IMR-90 (cell line): ENCODE data around the gene HERPUD1. TPM values are rescaled to one million over a fixed set of nuclear protein-coding genes. Genes with fewer than 3 reads are reported as not detected.

Source experiments
- ATAC-seq: fragments of 200-7000 bp; cut with Tn5 transposase; 2 replicates; pipeline ENCODE4 v1.9.1; 2020; ENCODE audit warnings: low read depth, mild to moderate bottlenecking, moderate library complexity
- BruUV-seq: library from RNA; stranded (reverse); fragments of 400-500 nt; replicated peaks from 2 replicates; lab custom pipeline; 2021; lab: Mats Ljungman, UMichigan
- CTCF ChIA-PET: fragments of 300-600 bp; formaldehyde crosslinking; extraction: SDS; loops from one replicate; lab custom pipeline; 2021; ENCODE audit warnings: antibody characterized with exemption; lab: Yijun Ruan, JAX
- POLR2A ChIA-PET: fragments of 300-600 bp; sonication (Branson Sonifier 250); formaldehyde crosslinking; loops from one replicate; lab custom pipeline; 2022; ENCODE audit warnings: antibody characterized with exemption; ENCODE audit not compliant: unreplicated experiment; lab: Charles Lee
- DNase-seq: peaks from one replicate; pipeline ENCODE4 v3.0.0; 2013
- H2AFZ ChIP-seq: replicated peaks from 2 replicates; pipeline ENCODE3; 2013; ENCODE audit warnings: low read length, mild to moderate bottlenecking; ENCODE audit not compliant: poor library complexity
- H2AK5ac ChIP-seq: 2 replicates; pipeline ENCODE4 v1.6.1; 2013; ENCODE audit warnings: low read depth, low read length, inconsistent platforms
- H2AK9ac ChIP-seq: replicated peaks from 2 replicates; pipeline ENCODE3; 2013; ENCODE audit warnings: mild to moderate bottlenecking, low read depth, low read length, moderate library complexity; ENCODE audit not compliant: poor library complexity
- H2BK120ac ChIP-seq: 2 replicates; pipeline ENCODE4 v1.6.1; 2013; ENCODE audit warnings: low read depth, low read length, inconsistent platforms
- H2BK15ac ChIP-seq: 3 replicates; pipeline ENCODE4 v1.6.1; 2013; ENCODE audit warnings: low read depth, low read length, inconsistent platforms
- H2BK20ac ChIP-seq: 2 replicates; pipeline ENCODE4 v1.6.1; 2013; ENCODE audit warnings: low read depth, mild to moderate bottlenecking, inconsistent platforms, low read length, moderate library complexity
- H2BK5ac ChIP-seq: 2 replicates; pipeline ENCODE4 v1.6.1; 2013; ENCODE audit warnings: mild to moderate bottlenecking, low read depth, low read length, inconsistent platforms; ENCODE audit not compliant: poor library complexity, severe bottlenecking
- H3K14ac ChIP-seq: replicated peaks from 2 replicates; pipeline ENCODE4 v1.6.1; 2013; ENCODE audit warnings: low read depth, low read length, inconsistent platforms
- H3K18ac ChIP-seq: 2 replicates; pipeline ENCODE4 v1.6.1; 2013; ENCODE audit warnings: low read depth, low read length, control low read depth
- H3K23ac ChIP-seq: 2 replicates; pipeline ENCODE4 v1.6.1; 2013; ENCODE audit warnings: low read depth, low read length, inconsistent platforms
- H3K27ac ChIP-seq: 2 replicates; pipeline ENCODE4 v1.5.1; 2013; ENCODE audit warnings: mild to moderate bottlenecking, control low read depth, low read length; ENCODE audit not compliant: insufficient read depth
- H3K27me3 ChIP-seq: 2 replicates; pipeline ENCODE4 v1.6.1; 2013; ENCODE audit warnings: low read length; ENCODE audit not compliant: control insufficient read depth, insufficient read depth
- H3K36me3 ChIP-seq: 2 replicates; pipeline ENCODE4 v1.6.1; 2013; ENCODE audit warnings: low read length, mixed read lengths; ENCODE audit not compliant: control insufficient read depth, insufficient read depth
- H3K4ac ChIP-seq: 2 replicates; pipeline ENCODE4 v1.6.1; 2013; ENCODE audit warnings: low read depth, low read length, inconsistent platforms
- H3K4me1 ChIP-seq: 2 replicates; pipeline ENCODE4 v1.6.1; 2013; ENCODE audit warnings: low read length, mixed read lengths; ENCODE audit not compliant: control insufficient read depth, insufficient read depth
- H3K4me2 ChIP-seq: 2 replicates; pipeline ENCODE4 v1.6.1; 2013; ENCODE audit warnings: low read depth, mild to moderate bottlenecking, control low read depth, low read length, moderate library complexity
- H3K4me3 ChIP-seq: 2 replicates; pipeline ENCODE4 v1.5.1; 2013; ENCODE audit warnings: low read depth, mild to moderate bottlenecking, control low read depth, low read length, moderate library complexity; ENCODE audit not compliant: insufficient read depth
- H3K56ac ChIP-seq: 2 replicates; pipeline ENCODE4 v1.6.1; 2013; ENCODE audit warnings: low read length, inconsistent platforms; ENCODE audit not compliant: insufficient read depth; ENCODE audit errors: extremely low read depth
- H3K79me1 ChIP-seq, 2 experiments: 2 replicates each; pipeline ENCODE4 v1.6.1; 2013; ENCODE audit warnings: low read length in 2 of 2, inconsistent platforms in 1 of 2, low read depth in 1 of 2
- H3K9ac ChIP-seq: 2 replicates; pipeline ENCODE4 v1.6.1; 2013; ENCODE audit warnings: low read depth, low read length, control low read depth
- H3K9me1 ChIP-seq: 2 replicates; pipeline ENCODE4 v1.6.1; 2013; ENCODE audit warnings: low read length, inconsistent platforms; ENCODE audit not compliant: insufficient read depth
- H3K9me3 ChIP-seq: 2 replicates; pipeline ENCODE4 v1.6.1; 2013; ENCODE audit warnings: low read length; ENCODE audit not compliant: control insufficient read depth, insufficient read depth
- H4K20me1 ChIP-seq: 2 replicates; pipeline ENCODE4 v1.6.1; 2013; ENCODE audit warnings: low read length, inconsistent platforms; ENCODE audit not compliant: insufficient read depth
- H4K5ac ChIP-seq: 2 replicates; pipeline ENCODE4 v1.6.1; 2013; ENCODE audit warnings: mild to moderate bottlenecking, low read depth, low read length, control low read depth
- H4K8ac ChIP-seq, 2 experiments: 2 replicates each; pipeline ENCODE4 v1.6.1; 2013; ENCODE audit warnings: low read depth in 2 of 2, low read length in 2 of 2, control low read depth in 1 of 2, inconsistent platforms in 1 of 2
- H4K91ac ChIP-seq: 2 replicates; pipeline ENCODE4 v1.6.1; 2013; ENCODE audit warnings: low read depth, low read length, inconsistent platforms; ENCODE audit not compliant: insufficient read depth
- CEBPB ChIP-seq: IDR thresholded peaks from 2 replicates; pipeline ENCODE4 v1.6.1; 2012; ENCODE audit warnings: low read depth, low read length, improper control_type of control experiment
- CHD1 ChIP-seq: IDR thresholded peaks from 2 replicates; pipeline ENCODE4 v1.6.1; 2012; ENCODE audit warnings: low read depth, low read length, improper control_type of control experiment
- FOS ChIP-seq: fragments of 150-350 bp; IDR thresholded peaks from 2 replicates; pipeline ENCODE4 v1.6.1; 2016; ENCODE audit warnings: low read depth, low read length
- MAZ ChIP-seq: IDR thresholded peaks from 2 replicates; pipeline ENCODE4 v1.6.1; 2012; ENCODE audit warnings: low read depth, mild to moderate bottlenecking, low read length, improper control_type of control experiment, moderate library complexity, borderline replicate concordance
- MXI1 ChIP-seq: IDR thresholded peaks from 2 replicates; pipeline ENCODE4 v1.6.1; 2012; ENCODE audit warnings: low read depth, mild to moderate bottlenecking, low read length, moderate library complexity, borderline replicate concordance
- NFE2L2 ChIP-seq: fragments of 150-350 bp; IDR thresholded peaks from 2 replicates; pipeline ENCODE4 v1.6.1; 2016; ENCODE audit warnings: low read depth, mild to moderate bottlenecking, low read length
- RAD21 ChIP-seq: IDR thresholded peaks from 2 replicates; pipeline ENCODE4 v1.6.1; 2012; ENCODE audit warnings: low read length, improper control_type of control experiment
- RCOR1 ChIP-seq: IDR thresholded peaks from 2 replicates; pipeline ENCODE4 v1.6.1; 2012; ENCODE audit warnings: mild to moderate bottlenecking, low read length, improper control_type of control experiment; ENCODE audit not compliant: insufficient replicate concordance
- RFX5 ChIP-seq: IDR thresholded peaks from 2 replicates; pipeline ENCODE4 v1.8.0; 2012; ENCODE audit warnings: low read depth, mild to moderate bottlenecking, low read length, moderate library complexity
- WGBS, 2 experiments: methylation state at CpG; one replicate each; pipeline versions ENCODE4 v1.1.5 to v1.1.7; 2013; ENCODE audit warnings: missing lambda C conversion rate in 2 of 2; ENCODE audit not compliant: insufficient read length in 1 of 2; ENCODE audit errors: extremely low coverage in 2 of 2; 5-methylcytosine and 5-hydroxymethylcytosine counted together
- dilution Hi-C: fragments of 300-500 bp; cut with HindIII; formaldehyde crosslinking; loops from one replicate; pipeline ENCODE4 v1.14.3; 2018; ENCODE audit warnings: low sequenced_read_pairs; ENCODE audit not compliant: unreplicated experiment
- in situ Hi-C: fragments of 300-500 bp; cut with MboI; formaldehyde crosslinking; loops from 3 replicates; pipeline ENCODE4 v1.14.3; 2019; ENCODE audit warnings: low sequenced_read_pairs, inconsistent platforms, mixed read lengths
- intact Hi-C: fragments of 100-400 bp; cut with micrococcal nuclease; formaldehyde crosslinking; loops from 2 replicates; pipeline ENCODE4 v1.10.0; 2022
- polyA plus RNA-seq, 3 experiments: library from polyadenylated mRNA; depleted of rRNA; stranded (reverse); fragments of >200 nt; gene quantifications; 2 replicates each; pipeline ENCODE4 v1.2.3, GENCODE V29; 2012; ENCODE audit warnings: low replicate concordance in 1 of 3
- total RNA-seq: library from RNA; depleted of rRNA; stranded (reverse); fragments of >200 nt; gene quantifications from 2 replicates; pipeline ENCODE4 v1.2.3, GENCODE V29; 2012
- TF ChIP-seq, protein P1 (sequence below): fragments of 150-350 bp; IDR thresholded peaks from 2 replicates; pipeline ENCODE4 v1.6.1; 2017; ENCODE audit warnings: mild to moderate bottlenecking, antibody characterized with exemption, low read length, low read depth
- TF ChIP-seq, protein P2 (sequence below): fragments of 150-350 bp; IDR thresholded peaks from 2 replicates; pipeline ENCODE4 v1.6.1; 2016; ENCODE audit warnings: low read depth, mild to moderate bottlenecking, low read length, moderate library complexity, borderline replicate concordance

HERPUD1 gene
- total and polyA plus RNA-seq, 2 of the 4 experiments (the other 2 are of a cell fraction), result 130 to 148 TPM

- dilution Hi-C loops (no loop called here), intact Hi-C loops (no loop called here), in situ Hi-C loops (no loop called here)
- Histone ChIP-seq H3K9ac (no peak overlapping the region), H3K18ac (no peak overlapping the region), H3K23ac (no peak overlapping the region), H3K36me3 (peaks cover 26% of the 10 kb centered on the region), H2BK15ac (no peak overlapping the region), H4K8ac (no peak overlapping the region), H4K91ac (no peak overlapping the region), H4K5ac (no peak overlapping the region), H2AK9ac (no peak overlapping the region), H3K4ac (no peak overlapping the region), H3K14ac (no peak overlapping the region), H3K9me1 (peaks cover 6% of the 10 kb centered on the region; the same call in 1 of the 2 replicates), H2AK5ac (no peak overlapping the region), H3K4me2 (no peak overlapping the region), H4K20me1 (peaks cover 44% of the 10 kb centered on the region), H3K4me3 (no peak overlapping the region), H2BK5ac (no peak overlapping the region), H2AFZ (no peak overlapping the region), H3K56ac (no peak overlapping the region), H3K9me3 (no peaks in the 10 kb centered on the region), H3K79me1 (peaks cover 0 to 20% of the 10 kb centered on the region in 2 experiments; a peak in 3 of 4 replicates), H3K27me3 (no peaks in the 10 kb centered on the region), H3K4me1 (peaks cover 6% of the 10 kb centered on the region), H2BK20ac (no peak overlapping the region), H3K27ac (no peak overlapping the region), H2BK120ac (no peak overlapping the region)
- CTCF ChIA-PET, result interaction anchor here (0.6 kb wide), 2 partner anchors 41 to 92 kb away, joined by 3 to 4 read pairs; no protein-coding TSS in a partner anchor
- BruUV-seq, result no TSS peak
- ATAC-seq (no peak), DNase-seq (no peak)
- whole genome bisulfite sequencing, 2 experiments, result 83% methylated on average over 1 of the region's 10 CpGs; no CpG with 5 or more reads in 1 of the 2 experiments
- POLR2A ChIA-PET, result interaction anchor here (0.6 kb wide), 1 partner anchor 141 kb away, joined by 4 read pairs; no protein-coding TSS in a partner anchor
- TF ChIP-seq, protein P1, sequence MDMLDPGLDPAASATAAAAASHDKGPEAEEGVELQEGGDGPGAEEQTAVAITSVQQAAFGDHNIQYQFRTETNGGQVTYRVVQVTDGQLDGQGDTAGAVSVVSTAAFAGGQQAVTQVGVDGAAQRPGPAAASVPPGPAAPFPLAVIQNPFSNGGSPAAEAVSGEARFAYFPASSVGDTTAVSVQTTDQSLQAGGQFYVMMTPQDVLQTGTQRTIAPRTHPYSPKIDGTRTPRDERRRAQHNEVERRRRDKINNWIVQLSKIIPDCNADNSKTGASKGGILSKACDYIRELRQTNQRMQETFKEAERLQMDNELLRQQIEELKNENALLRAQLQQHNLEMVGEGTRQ, result no peak
- no peak for TF ChIP-seq MAZ
- TF ChIP-seq MXI1, result no peak
- no peak for TF ChIP-seq CEBPB
- no peak for TF ChIP-seq RCOR1
- no peak for TF ChIP-seq CHD1
- TF ChIP-seq, protein P2, sequence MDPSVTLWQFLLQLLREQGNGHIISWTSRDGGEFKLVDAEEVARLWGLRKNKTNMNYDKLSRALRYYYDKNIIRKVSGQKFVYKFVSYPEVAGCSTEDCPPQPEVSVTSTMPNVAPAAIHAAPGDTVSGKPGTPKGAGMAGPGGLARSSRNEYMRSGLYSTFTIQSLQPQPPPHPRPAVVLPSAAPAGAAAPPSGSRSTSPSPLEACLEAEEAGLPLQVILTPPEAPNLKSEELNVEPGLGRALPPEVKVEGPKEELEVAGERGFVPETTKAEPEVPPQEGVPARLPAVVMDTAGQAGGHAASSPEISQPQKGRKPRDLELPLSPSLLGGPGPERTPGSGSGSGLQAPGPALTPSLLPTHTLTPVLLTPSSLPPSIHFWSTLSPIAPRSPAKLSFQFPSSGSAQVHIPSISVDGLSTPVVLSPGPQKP, result no peak
- TF ChIP-seq RFX5, result no peak
- TF ChIP-seq RAD21, result no peak
- TF ChIP-seq NFE2L2, result no peak
- no peak for TF ChIP-seq FOS
Observed at GRCh38 chr16:56946767-56947603, 15.0 kb downstream of the HERPUD1 start.
